ENCODE data around the gene EIF2D.

Gene EIF2D

DNA sequence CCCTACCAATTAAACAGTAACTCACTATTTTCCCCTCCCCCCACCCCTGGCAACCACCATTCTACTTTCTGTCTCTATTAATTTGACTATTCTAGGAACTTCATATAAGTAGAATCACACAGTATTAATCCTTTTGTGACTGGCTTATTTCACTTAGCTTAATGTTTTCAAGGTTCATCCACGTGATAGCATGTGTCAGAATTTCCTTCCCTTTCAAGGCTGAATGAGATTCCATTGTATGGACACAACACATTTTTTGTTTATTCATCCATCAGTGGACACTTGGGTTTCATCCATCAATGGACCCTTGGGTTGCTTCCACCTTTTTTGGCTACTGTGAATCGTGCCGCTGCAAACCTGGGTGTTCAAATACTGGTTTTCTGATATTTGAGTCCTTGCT lies 41.7 kb downstream of the EIF2D start:
- no peak for DNase-seq (ENCODE audit: low read depth)
- TF ChIP-seq, protein P1, sequence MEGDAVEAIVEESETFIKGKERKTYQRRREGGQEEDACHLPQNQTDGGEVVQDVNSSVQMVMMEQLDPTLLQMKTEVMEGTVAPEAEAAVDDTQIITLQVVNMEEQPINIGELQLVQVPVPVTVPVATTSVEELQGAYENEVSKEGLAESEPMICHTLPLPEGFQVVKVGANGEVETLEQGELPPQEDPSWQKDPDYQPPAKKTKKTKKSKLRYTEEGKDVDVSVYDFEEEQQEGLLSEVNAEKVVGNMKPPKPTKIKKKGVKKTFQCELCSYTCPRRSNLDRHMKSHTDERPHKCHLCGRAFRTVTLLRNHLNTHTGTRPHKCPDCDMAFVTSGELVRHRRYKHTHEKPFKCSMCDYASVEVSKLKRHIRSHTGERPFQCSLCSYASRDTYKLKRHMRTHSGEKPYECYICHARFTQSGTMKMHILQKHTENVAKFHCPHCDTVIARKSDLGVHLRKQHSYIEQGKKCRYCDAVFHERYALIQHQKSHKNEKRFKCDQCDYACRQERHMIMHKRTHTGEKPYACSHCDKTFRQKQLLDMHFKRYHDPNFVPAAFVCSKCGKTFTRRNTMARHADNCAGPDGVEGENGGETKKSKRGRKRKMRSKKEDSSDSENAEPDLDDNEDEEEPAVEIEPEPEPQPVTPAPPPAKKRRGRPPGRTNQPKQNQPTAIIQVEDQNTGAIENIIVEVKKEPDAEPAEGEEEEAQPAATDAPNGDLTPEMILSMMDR (conservative IDR thresholded peaks at IDR 0.05; ENCODE audit: low read length), result no peak
- no peak overlapping the region for H3K4me3 ChIP-seq (ENCODE audit: low read length)

DNA sequence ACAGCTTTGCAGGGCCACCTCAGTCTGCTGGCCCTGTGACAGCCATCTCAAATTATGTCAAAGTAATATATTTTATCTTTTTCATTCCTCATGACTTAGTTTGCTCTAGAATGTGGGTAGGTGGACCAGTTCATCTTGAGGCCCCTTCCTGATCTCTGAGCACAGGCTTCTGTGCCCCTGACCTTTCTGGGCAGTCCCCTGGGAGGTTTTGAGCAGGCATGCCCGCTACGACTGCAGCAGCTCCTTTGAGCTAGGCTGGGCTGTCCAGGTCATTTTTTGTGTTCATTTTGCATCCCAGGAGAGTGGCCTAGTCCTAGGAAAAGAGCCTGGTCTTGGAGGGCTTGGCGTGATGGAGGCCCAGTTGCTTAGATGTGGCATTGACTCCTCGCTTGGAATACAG lies 42.7 kb downstream of the EIF2D start:
- TF ChIP-seq, protein P1 (conservative IDR thresholded peaks at IDR 0.05; ENCODE audit: low read length), result no peak
- no peak overlapping the region for H3K4me3 ChIP-seq (ENCODE audit: low read length)
- no peak for DNase-seq (ENCODE audit: low read depth)

DNA sequence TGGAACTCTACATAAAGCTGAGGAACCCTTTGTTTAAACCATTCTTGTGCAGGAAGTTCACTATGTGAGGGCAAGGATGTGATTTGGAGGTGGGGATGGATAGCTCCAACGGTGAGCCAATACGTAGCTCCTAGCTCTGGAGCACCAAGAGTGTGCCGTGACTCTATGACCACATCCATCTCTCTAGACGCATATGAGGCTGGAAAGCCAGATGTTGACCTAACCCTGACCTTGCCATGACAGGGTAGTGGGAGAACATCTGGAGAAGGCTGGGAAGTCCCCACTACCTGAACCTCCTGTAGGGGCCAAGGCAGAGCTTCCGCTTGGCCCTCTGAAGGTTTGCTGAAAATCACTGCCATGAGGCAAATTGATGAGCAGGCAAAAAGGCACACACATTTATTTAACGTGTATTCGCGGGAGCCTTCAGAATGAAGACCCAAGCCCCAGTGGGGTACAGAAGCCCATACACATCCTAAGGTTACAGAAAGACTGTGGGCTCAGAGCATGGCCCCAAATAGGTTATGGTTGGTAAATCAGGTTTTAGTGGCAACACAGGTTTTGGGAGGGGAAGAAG lies 43.4 kb downstream of the EIF2D start:
- TF ChIP-seq, protein P1 (conservative IDR thresholded peaks at IDR 0.05; ENCODE audit: low read length), result no peak

DNA sequence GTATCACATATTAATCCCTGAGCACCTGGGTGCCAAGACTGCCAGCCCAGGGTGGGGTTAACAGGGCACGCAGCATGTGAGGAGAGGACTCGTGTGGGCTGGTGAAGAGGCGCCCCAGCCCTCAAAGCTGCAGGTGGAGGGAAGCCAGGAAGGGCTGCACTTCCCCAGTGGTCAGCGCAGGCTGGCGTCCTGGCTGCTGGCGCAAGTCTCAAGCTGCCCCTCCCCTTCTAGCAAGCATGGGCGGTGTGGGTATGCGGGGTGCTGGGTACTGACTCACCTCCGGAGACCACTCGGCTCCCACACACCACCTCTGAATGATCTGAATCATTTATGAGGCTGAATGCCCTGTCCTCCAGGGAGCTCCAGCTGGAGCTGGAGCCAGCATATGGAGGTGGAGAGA lies 44.0 kb downstream of the EIF2D start:
- DNase-seq (ENCODE audit: low read depth), result no peak
- H3K4me3 ChIP-seq (ENCODE audit: low read length), result no peak overlapping the region
- TF ChIP-seq, protein P1 (conservative IDR thresholded peaks at IDR 0.05; ENCODE audit: low read length), result no peak

More for the DNA sequence above, 43.4 kb downstream of the EIF2D start:
- no peak for DNase-seq (ENCODE audit: low read depth)
- no peak overlapping the region for H3K4me3 ChIP-seq (ENCODE audit: low read length)

DNA sequence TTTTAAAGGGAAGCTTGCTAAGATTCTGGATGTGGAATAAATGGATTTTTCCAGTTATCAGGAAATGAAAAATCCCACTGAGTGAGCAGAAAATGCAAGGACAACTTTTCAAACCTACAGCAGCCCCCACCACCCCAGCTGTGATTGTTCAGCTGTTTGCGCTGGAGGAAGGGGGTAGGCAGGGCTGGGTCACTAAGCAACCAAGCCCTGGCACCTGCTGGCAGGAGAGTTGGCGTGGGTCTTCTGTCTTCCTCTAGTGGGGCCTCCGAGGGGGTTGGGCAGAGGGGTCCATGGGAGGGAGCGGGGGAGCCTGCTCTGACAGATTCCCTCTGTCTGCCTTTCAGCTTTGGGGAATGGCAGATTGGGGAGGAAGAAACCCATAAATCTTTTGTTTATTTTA lies 45.3 kb downstream of the EIF2D start:
- H3K4me3 ChIP-seq (ENCODE audit: low read length), result no peak overlapping the region
- TF ChIP-seq, protein P1 (conservative IDR thresholded peaks at IDR 0.05; ENCODE audit: low read length), result no peak
- no peak for DNase-seq (ENCODE audit: low read depth)

DNA sequence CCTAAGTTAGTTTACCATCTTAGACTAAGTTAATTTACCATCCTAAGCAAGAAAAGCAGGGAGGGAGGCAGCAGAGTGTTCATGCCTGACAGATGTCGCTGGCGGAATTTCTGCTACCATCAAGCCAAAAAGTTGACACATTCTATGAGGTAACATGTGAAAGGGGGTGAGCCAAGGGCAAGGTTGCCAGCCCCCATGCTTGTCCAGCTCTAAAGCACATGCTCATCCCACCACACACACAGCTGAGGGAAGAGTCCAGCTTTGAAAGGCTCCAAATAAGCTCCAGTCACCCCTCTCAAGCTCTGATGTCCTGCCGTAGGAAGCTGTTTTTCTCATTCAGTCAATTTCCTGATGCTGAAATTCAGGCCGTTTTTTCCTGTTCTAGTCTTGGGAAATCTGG lies 46.3 kb downstream of the EIF2D start:
- TF ChIP-seq, protein P1 (conservative IDR thresholded peaks at IDR 0.05; ENCODE audit: low read length), result no peak
- DNase-seq (ENCODE audit: low read depth), result no peak
- H3K4me3 ChIP-seq (ENCODE audit: low read length), result no peak overlapping the region

DNA sequence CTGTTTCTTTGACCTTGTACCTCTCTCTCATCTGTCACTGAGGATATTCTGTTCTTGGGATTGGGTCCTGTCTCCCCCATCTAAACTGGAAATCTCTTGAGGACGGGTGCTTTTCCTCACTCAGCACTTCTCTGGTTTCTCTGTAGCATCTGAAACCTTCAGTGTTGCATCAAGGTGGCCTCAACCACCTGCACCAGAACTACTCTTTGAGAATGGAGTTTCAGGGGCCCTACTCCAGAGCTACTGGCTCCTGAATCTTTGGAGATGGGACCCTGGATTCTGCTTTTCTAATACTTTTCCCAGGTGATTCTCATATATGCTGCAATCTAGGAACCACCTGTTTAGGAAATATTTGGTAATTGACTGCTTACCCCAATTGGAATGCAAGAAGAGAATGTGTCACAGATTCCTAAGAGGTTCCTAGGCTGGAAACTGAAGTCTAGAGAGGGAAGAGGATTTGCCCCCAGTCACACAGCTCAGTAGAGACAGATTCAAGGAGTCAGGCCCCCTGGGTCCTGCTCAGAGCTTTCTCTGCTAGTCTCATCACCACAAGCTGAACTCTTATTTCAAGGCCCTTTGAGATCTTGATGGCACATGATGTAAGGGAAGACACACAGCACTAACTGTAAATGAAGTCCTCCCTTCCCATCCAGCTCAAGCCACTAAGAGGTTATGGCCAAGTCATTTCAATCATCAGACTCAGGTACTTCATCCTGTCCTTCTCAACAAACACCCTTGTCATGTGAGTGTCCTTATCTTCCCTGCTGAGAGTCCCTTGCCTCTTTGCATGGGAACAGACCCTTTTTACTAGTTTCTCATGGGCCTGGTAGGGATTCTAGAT lies 48.7 kb downstream of the EIF2D start:
- H3K4me3 ChIP-seq (ENCODE audit: low read length), result no peak overlapping the region
- DNase-seq (ENCODE audit: low read depth), result no peak
- TF ChIP-seq, protein P1 (conservative IDR thresholded peaks at IDR 0.05; ENCODE audit: low read length), result no peak

All from AG10803 (cell line).